NCI-H146 (cell line): ENCODE data around the gene SLC9B2.
"Not testable (repeated sequence)": the region's sequence is repeated elsewhere in the genome, so short reads cannot be mapped to it uniquely, and the experiment has no call there.

ENCODE experiments used
- DNase-seq: peaks from one replicate; lab custom pipeline; 2025; lab: John Stamatoyannopoulos, UW

The SLC9B2 gene

DNA sequence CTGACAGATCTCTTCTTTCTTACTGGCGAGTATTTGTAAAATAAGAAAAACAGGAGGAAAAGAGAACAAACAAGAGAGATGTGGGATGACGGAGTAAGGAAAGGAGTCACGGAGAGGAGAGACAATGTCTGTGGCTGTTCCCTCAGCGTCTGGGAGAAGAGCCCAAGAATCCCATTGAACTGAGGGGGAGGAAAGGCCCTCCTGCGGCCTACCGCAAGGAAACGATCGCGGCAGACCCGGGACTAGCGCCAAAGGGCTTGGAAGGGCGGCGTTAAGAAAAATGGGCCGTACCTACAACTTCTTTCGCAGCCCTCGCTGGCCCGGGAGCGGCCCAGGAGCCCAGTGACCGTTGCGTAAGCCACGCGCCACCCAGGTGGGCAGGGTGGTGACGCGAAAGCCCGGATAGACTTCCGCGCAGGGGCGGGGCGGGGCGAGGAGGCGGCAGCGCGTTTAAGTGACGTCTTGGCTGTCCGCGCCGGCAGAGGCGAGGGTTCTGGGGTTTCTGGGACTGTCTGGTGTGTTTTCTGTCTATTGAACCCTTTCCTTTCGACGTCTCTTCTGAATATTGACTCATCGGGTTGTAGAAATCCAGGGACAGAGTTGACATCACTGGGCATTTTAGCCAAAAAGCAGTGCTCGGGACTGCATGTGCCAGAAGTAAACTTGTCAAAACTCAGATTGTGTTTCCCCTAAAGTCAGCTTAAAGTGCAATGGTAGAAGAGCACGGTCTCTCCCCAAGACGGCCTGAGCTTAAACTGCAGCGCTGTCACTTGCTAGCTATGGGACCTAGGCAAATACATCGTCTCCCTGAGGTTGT, 57.0 kb downstream of the SLC9B2 start, which contains the start of gene SLC9B1:
Gene SLC9B1, minus strand, starts transcription at position 398 of the 817 bp plus-strand sequence. CDS start 27,994 bp downstream, outside the sequence.
- peak; percentile 78 for DNase-seq

DNA sequence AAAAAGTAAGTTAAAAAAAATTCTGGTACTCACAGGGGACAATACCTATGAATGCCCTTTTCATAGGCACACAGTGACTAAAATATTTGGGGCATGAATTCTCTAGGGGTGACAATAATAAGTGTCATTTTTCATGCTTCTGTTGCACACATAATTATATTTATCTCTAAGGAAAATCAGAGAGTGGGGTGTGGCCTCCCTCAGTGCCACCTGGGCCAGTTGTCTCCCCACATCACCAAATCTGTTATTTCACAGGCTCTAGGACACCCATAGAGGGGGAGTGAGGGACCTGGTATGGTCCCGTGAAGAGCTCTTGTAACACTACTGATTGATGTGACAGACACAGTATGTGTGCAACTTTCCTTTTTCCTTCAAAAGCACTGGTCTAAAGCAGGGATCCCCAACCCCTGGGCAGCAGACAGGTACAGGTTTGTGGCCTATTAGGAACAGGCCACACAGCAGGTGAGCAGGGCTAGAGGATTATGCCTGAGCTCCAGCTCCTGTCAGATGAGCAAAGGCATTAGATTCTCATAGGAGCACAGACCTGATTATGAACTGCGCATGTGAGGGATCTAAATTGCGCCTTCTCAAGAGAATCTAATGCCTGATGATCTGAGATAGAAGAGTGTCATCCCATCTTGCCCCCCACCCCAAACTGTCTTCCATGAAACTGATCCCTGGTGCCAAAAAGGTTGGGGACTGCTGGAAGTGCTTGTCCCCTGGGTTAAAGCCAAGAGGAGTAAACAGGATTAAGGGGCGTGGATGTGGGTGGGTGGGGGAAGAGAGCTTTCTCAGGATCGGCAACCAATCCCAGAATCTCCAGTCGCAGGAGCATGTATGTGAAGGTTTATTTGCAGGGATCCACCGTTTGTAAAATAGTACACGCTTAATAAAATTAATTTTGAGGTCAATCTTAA, 57.9 kb downstream of the SLC9B2 start:
- peak; percentile 0 for DNase-seq

DNA sequence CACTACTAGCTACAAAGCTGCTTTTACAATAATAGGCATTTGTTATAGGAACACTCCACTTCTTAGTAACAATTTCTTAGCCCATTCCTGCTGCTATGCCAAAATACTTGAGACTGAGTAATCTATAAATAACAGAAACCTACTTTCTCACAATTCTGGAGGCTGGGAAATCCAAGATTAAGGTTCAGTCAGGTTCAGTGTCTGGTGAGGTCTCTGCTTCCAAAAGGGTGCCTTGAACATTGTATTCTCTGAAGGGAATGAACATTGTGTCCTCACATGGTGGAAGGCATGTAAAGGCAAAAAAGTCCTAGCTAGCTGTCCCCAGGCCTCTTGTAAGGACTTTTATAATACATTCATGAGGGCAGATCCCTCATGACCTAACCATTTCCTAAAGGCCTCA, 64.0 kb downstream of the SLC9B2 start:
- DNase-seq: no peak

DNA sequence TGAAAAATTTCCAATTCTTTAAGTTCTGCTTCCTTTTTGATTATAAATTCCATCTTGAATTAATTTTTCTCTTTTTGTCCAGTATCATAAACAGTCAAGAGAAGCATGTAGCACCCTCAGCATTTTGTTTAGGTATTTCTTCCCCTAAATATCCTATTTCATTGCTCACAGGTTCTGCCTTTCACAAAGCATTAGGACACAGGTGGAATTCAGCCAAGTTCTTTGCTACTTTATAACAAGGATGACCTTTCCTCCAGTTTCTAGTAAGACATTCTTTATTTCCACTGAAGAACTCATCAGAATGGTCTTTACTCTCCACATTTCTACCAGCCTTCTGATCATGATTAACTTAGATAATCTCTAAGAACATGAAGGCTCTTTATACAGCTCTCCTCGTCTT, 64.5 kb downstream of the SLC9B2 start:
- no peak for DNase-seq

DNA sequence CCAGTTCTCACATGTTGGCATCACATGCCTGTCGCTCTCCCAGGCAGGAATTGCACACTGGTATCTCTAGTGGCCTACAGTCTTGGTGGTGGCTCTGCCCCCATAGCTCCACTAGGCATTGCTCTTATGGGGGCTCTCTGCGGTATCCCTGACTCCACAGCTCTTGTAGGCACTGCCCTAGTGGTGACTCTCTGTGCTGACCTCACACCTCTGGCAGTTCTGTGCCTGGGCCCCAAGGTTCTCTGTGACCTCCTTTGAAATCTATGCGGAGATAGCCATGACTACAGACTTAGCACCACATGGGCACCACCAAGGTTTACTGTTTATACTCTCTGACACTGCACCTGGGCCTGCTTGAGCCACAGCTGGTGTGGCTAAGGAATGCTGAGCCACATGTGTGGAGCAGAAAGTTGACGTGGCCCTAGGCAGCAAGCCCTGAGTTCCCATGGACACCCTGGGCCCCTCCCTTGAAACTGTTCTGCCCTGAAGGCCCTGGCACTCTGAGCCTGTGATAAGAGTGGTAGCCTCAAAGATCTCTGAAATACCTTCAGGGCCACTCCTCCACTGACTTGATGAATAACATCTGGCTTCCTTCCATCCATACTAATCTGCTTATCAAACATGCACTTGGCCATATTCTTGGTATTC, 65.1 kb downstream of the SLC9B2 start:
- DNase-seq: no peak

DNA sequence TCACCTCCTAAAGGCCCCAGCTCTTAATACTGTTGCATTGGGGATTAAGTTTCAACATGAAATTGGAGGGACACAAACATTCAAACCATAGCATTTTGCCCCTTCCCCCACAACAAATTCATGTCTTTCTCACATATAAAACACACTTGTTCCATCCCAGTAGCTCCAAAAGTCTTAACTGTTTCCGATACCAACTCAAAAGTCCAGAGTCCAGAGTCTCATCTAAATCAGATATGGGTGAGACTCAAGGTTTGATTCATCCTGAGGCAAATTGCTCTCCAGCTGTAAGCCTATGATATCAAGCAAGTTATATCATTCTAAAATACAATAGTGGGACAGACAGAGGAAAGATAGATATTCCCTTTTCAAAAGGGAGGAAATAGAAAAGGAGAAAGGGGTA, 65.8 kb downstream of the SLC9B2 start:
- no peak for DNase-seq

DNA sequence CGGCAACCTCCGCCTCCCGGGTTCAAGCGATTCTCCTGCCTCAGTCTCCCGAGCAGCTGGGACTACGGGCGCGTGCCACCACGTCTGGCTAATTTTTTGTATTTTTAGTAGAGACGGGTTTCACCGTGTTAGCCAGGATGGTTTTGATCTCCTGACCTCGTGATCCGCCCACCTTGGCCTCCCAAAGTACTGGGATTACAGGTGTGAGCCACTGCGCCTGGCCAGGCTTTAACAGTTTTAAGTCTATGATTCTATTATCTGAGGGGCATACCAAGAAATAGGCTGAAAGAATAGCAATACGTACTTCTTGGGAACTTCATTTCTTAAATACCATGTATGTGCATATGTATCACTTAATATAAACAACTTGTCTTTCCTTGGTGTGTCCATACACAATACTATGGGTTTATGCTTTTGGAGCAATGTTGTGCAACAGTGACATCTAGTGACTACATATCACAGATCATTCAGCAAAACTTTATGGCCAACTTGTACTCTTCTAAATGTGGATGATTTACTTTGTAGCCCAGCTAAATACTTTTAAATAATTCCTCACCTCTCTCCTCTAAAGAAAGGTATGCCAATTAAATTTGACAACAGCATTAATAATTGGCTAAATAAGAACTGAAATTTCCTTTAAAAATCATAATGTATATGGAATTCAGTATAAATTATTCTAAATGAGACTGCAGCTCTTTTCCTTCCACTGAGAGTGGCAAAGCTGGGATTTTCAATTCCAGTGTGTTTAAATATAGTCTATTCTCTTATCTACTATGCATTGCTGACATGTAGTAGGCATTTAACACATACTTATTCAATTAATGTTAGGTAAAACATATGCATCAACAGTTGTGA, 67.5 kb downstream of the SLC9B2 start:
- peak; percentile 8 for DNase-seq

DNA sequence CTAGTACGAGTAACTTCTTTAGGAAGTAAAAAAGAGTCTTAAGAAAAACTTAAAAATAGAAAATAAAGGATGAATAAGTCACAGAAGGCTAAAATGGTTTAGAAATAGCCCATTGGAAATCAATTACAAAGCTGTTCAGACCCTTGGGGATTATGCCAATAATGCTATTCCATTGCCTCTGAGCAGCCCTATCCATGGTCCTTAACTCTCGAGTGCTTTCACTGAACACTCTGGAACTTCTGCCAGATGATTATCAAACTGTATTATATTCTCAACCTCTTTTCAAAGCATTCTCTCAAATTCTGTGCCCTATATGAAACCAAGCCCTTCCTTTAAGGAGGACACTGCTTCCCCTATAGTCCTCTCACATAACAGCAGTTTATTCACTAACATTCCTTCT, 74.0 kb downstream of the SLC9B2 start:
- no peak for DNase-seq

DNA sequence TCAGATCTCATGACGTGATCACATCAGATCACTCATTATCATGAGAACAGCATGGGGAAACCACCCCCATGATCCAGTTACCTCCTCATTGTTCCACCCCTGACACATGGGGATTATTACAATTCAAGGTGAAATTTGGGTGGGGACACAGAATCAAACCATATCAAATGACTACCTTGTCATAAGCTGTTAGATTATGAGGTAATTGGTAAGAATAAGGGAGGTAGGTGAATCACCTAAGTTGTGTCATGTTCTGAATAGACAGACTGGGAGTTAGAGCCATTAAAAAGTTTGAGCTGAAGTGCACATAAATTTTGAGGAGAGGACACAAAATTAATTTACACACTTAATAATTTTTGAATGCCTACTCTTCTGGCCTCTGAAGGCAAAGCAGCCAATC, 81.8 kb downstream of the SLC9B2 start:
- DNase-seq: no peak

DNA sequence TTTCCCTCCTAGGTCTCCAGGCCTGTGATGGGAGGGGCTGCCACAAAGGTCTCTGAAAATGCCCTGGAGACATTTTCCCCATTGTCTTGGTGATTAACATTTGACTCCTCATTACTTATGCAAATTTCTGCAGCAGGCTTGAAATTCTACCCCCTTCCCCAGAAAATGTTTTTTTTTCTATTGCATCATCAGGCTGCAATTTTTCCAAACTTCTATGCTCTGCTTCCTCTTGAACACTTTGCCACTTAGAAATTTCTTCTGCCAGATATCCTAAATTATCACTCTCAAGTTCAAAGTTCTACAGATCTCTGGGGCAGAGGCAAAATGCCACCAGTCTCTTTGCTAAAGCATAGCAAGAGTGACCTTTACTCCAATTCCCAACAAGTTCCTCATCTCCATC, 82.6 kb downstream of the SLC9B2 start:
- not testable (repeated sequence) for DNase-seq

DNA sequence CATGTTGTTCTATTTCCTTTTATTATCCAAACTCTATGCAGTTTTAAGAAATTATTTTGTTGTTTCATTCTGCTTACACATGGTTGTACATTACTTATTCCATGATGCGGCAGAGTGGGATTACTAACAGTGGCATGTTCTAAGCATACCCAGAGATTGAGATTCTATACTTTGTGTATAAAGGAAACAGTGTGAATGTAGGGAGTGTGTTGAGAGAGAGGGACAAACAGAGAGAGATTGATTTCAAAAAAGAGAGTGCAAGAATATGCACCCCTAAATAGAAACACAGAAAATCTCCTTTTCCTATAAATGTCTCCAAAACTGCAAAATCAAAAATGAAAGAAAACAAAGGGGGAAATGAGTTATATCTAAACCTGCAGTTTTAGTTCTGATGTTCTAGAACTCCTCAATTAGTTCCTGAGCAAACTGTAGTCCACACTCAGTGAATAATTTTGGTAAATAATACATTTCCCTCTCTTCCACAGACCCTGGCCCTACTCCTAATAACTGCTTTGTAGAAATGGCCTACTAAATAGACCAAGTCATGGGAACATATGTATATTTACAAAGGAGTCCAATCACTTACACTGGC, 88.0 kb downstream of the SLC9B2 start:
- no peak for DNase-seq

DNA sequence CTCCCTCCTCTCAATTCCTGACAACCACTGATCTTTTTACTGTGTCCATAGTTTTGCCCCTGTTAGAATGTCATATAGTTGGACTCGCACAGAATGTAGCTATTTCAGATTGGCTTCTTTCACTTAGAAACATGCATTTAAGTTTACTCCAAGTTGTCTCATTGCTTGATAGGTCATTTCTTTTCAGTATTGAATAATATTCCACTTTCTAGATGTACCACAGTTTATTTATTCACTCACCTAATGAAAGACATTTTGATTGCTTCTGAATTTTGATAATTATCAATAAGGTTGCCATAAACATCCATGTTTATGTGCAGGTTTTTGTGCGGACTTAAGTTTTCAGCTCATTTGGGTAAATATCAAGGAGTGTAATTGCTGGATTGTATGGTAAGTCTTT, 95.6 kb downstream of the SLC9B2 start:
- no peak for DNase-seq
